CD4-positive, alpha-beta T cell treated with Interleukin-4 for 1 hour (primary cell): ENCODE data around the gene CCDC43.
"Not testable (repeated sequence)": the region's sequence is repeated elsewhere in the genome, so short reads cannot be mapped to it uniquely, and the experiment has no call there.

Experiments
- DNase-seq, 2 donors: peaks; one replicate each; pipeline ENCODE4 v3.0.0-alpha.2; 2020 to 2022

CCDC43 gene

DNA sequence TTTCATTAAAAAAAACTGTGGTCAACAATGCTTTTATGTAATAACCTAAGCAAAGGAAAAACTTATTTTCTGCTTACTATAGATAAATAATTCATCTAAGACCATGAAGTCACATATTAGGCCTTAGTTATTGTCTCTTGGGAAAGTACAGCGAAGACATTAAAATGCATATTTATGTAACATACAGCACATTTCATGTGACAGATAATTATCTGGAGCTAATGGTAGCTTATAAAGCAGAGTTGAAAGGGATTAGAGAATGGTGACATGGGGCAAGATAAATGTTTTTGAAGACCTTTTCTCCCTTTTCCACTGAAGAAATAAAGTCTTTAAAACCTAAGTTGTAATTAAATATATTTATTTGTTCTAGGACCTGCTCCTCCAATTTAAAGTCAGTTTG is 23.6 kb downstream of the CCDC43 start:
- DNase-seq = no peak

DNA sequence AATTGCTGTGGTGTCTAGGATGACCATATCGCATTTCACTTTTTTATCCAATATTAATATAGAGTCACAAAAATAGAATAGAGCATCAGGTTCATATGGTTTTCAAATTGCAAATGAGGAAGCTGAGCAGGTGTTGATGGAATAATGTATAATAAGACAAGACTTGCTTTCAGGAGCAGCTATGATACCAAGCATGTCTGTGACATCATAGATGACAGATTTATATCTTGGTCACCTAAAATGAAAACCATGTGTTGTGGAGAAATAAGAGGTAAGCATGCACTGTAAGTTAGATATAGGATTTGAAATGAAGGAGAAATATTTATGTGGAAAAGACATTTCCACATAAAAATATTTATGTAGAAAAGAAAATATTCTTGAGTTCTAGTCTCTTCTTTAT is 24.7 kb downstream of the CCDC43 start:
- no peak for DNase-seq

DNA sequence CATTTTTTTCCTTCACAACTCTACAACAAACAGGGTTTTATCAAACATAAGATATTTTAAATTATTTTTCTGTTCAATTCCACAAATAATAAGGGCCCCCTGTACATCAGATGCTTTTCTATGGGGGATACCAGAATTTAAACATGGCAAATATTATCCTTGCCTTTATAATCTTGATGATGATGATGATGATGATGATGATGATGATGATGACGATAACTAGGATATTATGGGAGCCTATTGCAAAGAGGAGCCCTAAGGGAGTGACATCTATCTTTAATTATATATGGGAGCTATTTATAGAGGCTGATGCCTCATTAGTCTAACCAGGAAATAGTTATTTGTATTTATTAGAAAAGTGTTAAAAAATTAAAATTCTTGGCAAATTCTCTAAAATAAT is 26.5 kb downstream of the CCDC43 start:
- DNase-seq = no peak

DNA sequence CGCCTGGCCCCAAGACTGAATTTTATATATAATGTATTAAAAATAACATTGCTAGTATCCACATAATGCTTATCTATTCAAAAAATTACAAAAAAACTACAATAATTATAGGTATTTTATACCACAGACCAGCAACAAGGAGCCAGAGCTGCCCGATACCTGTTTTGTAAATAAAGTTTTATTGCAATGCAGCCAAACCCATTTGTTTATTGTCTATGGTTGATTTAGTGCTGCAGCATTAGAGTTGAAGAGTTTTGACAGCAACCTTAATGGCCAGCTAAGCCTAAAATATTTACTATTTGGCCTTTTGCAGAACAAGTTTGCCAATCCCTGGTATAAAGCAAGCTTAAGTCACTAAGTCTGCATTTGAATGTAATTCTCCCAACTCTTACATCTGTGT is 27.7 kb downstream of the CCDC43 start:
- DNase-seq = no peak

DNA sequence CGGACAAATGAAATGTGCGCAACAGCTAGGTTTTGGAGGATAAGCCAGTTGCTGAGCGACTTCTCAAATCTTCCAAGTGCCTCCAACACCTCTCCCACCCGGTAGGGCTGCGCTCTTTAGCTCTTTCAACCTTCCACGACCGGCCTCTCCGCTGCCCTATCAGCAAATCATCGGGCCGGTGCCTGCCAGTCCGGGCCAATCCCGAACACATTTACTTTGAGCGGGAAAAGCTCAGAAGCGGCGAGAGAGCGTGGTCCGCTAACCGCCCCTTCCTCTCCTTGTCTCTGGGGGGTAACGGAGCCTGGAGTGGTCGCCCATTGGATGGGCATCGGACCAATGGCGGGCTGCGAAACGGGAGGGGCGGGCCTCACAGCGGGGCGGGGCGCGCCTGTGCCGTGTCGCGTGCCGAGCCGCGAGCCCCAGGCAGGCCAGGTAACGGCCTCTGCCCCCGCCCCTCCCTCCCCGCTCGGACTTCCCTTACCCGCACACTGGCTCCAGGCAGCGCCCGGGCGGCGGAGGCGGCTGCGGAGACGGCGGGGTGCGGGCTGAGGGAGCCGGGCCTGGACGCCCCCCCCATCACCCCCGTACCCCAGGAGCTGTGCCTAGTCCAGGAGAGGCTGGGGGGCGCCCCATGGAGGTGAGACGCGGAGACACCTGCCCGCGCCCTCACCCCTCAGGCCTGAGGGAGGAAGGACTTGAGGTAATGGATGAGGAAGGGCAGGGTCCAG is 33.4 kb downstream of the CCDC43 start, which contains the start of gene MEIOC:
Gene MEIOC (plus strand): TSS at position 486 of the 728 bp plus-strand sequence. CDS start 146 bp downstream, at position 632.
- DNase-seq = peak; percentile 20 to 27

DNA sequence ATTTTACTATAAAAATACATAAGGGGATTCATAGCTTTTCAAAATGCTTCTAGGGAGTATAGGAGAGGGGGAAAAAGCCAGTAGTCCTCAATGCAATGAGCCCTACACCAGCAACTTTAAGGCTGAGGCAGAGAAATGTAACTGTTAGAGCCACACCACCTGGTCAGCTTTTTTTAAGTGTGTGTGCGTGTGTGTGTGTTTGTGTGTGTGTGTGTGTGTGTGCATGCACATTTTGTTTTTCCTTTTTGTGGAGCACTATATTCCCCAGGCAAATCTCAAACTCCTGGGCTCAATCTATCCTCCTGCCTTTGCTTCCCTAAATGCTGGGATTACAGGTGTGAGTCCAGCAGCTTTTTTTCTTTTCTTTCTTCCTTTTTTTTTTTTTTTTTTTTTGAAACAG is 35.6 kb downstream of the CCDC43 start:
- no peak for DNase-seq

DNA sequence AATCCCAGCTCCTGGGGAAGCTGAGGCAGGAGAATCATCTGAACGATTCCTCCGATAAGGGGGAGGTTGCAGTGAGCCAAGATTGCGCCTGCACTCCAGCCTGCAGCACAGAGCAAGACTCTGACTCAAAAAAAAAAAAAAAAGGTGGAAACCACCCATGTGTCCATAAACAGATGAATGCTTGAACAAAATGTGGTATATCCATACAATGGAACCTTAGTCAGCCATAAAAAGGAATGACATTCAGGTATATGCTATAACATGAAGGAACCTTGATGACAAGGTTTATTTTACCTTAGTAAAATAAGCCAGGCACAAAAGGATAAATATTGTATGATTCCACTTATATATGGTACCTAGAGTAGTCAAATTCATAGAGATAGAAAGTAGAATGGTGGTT is 36.2 kb downstream of the CCDC43 start:
- DNase-seq = no peak

DNA sequence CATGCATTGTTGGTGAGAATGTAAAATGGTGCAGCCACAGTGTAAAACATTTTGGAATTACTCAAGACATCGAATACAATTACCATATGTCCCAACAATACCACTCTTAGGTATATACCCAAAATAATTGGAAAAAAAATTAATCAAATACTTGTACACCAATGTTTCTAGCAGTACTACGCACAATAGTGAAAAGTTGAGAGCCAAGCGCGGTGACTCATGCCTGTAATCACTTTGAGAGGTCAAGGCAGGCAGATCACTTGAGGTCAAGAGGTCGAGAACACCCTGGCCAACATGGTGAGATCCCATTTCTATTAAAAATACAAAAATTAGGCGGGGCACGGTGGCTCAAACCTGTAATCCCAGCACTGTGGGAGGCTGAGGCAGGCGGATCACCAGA is 36.8 kb downstream of the CCDC43 start:
- DNase-seq = no peak

DNA sequence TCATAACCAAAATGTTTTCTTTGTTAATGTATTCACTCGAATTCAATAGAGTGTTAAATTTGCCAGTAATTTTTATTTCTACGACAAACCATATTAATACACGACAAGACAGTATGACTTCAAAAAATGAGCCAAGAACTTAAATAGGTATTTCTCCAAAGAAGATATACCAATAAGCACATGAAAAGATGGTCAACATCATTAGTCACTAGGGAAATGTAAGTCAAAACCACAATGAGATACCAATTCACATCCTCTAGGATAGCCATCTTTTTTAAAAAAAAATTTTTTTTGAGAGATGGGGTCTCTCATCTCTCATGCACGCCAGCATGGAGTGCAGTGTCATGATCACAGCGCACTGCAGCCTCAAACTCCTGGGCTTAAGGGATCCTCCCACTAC is 38.3 kb downstream of the CCDC43 start:
- no peak for DNase-seq

DNA sequence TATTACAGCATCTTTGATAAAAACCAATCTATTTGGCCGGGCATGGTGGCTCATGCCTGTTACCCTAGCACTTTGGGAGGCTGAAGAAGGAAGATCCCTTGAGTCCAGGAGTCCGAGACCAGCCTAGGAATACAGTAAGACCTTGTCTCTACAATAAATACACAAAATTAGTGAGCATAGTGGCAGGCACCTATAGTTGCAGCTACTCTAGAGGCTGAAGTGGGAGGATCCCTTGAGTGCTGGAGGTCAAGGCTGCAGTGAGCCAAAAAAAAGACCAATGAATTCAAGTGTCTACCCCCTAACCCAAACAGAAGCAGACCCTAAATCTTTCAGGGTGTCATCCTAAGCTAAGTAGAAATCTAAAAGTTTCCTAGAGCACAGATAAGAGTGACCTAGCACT is 40.6 kb downstream of the CCDC43 start:
- DNase-seq = no peak

DNA sequence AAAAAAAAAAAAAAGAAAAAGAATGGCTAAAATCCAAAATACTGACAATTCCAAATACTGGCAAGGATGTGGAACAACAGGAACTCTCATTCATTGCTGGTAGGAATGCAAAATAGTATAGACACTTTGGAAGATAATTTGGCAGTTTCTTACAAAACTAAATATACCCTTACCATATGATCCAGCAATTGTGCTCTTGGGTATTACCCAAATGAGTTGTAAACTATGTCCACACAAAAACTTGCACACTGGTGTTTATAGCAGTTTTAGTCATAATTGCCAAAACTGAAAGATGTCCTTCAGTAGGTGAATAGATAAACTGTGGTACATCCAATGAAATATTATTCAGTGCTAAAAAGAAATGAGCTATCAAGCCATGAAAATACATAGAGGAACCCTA is 41.8 kb downstream of the CCDC43 start:
- no peak for DNase-seq

DNA sequence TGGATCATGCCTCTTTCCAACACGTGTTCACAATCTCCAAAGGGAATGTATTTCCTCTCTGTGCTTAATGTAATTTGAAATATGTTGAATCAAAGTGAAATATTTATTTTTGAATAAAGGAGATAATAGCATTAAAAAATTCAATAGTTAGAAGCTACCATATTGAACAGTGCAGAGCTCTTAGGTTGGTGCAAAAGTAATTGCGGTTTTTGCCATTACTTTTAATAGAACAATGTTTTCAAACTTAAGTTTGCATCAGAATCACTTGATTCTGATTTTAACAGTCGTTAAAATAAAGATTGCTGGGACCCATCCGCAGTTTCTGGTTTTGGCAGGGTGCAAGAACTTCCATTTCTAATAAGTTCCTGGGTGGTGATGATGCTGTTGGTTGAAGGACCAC is 43.3 kb downstream of the CCDC43 start:
- no peak for DNase-seq

DNA sequence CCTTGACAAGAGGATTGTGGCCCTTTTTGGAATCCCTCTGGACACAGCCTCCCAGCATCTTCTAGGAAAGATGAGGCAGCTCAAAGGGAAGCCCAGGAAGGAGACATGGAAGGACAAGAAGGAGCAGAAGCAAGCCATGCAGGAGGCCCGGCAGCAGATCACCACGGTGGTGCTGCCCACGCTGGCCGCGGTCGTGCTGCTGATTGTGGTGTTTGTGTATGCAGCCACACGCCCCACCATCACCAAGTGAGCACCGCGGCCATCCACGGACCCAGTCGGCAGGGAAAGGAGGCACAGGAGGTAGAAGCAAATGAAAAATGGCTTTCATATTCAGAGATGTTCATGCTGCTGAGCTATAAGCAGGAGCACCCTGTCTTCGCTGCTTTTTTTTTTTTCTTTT is 44.2 kb downstream of the CCDC43 start:
- no peak for DNase-seq

DNA sequence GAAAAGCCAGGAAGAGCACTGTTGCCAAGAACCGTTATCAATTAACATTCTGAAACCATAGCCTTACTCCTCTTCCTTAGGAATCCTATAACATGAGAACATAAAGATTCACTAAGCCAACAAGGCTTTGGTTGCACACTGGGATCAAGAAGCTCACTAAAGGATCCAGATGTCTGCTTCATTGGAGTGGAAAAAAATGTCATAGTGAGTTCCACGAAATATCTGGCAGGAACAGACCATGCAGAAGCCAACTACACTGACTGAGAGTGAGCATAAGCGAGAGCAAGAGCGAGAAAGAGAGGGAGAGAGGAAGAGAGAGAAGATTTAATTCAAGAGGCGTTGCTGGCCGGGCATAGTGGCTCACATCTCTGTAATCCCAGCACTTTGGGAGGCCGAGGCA is 46.7 kb downstream of the CCDC43 start:
- no peak for DNase-seq

DNA sequence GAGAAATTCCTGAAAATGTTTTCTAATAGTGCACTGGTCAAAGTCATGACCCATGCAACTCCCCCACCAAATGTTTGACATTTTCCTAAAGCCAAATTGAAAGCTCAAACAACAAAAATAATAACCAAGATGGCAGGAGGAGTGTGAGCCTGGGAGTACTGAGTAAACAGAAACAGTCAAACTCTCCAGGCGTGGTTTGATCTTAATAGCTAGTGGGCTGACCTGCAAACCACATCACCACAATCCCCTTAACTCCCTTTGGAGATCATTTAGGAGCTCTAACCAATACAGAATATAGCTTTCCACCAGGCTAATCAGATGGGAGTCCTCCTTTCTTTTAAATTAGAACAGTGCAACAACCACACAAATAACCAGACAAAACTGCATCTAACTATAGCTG is 52.5 kb downstream of the CCDC43 start:
- DNase-seq = no peak

DNA sequence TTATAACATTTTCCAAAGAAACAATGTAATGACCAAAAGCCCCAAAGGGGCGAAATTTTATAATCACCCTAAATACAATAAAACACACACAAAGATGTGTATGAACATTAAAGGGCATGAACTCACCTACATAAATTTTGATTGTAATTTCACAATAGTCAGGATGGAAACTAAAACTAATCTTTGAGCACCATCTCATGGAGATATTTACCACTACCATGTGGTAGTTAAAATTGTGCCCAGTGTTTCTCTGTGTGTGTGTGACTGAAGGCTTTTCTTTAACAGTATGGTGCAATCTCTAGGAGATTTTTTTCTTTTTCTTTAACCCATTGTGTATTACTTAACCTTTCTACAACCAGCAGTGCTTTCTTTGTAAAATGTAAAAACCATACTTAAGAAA is 53.0 kb downstream of the CCDC43 start:
- peak in 1 of 2 donors; percentile 21 for DNase-seq

DNA sequence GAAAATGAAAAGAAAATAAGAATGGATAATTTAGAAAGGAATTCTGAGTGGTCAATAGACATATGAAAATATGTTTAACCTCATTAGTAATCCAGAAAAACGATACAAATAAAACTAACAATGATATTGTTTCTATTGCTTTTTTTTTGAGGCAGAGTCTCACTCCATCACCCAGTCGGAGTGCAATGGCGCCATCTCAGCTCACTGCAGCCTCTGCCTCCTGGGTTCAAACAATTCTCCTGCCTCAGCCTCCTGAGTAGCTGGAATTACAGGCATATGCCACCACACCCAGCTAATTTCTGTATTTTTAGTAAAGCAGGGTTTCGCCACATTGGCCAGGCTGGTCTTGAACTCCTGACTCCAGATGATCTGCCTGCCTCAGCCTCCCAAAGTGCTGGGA is 55.2 kb downstream of the CCDC43 start:
- not testable (repeated sequence) for DNase-seq

DNA sequence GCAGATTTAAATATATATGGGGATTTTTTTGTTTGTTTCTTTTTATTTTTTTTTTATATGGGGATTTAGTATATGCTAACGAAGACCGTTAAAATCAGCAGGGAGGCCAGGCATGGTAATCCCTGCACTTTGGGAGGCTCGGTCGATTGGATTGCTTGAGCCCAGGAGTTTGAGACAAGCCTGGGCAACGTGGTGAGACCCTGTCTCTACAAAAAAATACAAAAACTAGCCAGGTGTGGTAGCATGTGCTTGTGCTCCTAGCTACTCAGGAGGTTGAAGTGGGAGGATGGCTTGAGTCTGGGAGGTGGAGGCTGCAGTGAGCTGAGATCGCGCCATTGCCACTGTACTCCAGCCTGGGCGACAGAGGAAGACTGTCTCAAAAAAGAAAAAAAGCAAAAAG is 55.6 kb downstream of the CCDC43 start:
- no peak for DNase-seq

DNA sequence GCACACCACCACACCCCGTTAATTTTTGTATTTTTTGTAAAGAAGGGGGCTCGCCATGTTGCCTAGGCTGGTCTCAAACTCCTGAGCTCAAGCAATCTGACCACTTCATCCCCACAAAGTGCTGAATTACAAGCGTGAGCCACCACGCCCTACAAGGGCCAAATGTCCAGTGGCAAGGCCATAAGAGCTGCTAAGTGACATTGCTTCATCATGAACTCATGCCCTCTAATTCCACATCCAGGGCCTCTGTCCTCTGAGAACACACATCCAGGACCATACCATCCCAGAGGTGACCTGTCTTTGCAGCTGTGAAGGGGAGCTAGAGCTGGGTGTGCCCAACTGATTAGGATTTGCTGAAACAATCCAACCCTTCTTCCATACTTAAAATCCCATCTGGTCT is 58.9 kb downstream of the CCDC43 start:
- DNase-seq = no peak

DNA sequence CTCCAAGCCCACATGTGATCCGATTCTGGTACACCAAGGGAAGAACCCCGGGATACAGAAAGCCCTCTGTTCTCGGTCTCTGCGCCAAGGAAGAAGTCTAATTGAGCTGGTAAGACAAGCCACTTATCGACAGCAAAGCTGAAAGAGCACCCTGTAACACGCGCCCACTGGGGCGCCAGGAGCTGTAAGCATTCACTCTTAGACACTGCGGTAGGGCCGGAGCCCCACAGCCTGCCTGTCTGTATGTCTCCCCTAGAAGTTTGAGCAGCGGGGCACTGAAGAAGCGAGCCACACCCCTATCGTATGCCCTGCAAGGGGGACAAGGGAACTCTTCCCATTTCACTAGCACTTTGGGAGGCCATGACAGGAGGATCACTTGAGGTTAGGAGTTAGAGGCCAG is 60.3 kb downstream of the CCDC43 start:
- no peak for DNase-seq

DNA sequence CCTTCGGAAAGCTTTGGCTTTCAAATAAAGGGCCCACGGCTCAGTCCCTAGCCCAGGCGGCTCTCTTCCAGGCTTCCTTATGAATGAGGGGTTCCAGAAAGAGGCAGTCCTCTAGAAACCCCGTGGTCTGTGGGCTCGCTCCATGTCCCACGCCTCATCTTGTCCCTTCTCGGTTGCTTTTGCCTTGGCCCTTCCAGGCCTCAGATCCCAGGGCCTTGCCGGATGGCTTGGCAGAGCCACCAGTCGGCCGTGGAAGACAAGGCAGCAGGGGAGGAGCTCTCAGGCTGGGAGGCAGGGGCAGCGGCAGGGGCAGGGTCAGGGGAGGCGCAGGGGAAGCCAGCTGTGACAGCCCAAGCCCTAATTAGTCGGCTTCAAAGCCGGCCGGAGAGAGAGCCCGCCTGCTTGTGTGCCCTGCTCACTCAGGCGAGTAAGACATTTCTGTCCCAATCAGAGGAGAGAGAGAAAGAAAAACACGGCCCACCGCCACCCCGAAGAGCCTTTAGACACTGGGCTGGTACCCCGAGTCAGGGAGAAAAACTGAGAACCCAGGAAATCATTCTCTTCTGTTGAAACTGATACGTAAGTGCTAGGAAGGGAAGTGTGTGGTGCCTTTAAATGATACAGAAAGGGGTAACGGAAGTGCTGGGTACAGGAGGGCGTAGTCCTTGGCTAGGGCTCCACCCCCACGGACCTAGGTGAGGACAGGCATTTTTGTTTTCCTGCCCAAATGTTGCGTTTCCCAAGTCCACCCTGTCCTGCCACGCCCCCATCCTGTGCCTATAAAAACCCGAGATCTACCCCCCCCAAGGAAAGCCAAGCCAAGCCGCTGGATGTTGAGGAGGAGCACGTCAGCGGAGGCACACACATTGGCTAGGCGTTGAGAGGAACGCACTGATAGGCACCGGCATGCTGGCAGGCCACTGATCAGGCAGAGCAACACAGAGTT is 61.1 kb downstream of the CCDC43 start:
- DNase-seq = peak; percentile 3 to 36

DNA sequence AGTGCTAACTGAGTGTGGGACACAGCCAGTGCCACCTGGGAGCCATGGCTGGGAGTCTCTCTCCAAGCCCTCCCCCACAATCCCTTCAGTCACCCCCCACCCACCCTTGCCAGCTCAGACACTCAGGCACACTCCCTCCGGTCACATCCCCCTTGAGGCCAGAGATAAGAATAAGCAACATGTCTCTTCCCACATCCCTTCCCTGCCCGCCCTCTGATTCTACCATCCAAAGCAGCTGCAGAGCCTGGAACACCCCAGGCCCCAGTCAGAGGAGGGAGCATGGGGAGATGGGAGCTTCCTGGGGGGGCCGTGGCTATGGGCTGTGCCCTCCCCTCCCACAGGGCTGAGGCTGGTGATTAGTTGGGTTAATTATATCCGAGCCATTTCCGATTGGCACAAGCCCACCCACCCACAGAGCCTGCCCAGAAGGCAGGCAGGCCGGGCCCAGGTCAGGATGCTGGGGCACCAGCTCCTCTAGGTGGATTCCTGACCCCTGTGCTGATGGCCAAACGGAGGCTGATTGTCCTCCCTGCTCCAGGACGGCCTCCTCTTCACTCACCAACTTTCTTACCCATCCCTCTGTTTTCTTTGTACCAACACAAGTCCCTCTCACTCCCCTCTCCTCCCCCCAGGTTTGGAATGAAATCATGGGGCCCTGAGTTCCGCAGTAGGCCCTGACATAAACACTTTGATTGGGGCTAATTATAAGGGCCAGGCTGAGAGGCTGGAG is 61.9 kb downstream of the CCDC43 start:
- no peak for DNase-seq
